HepG2 (cell line): ENCODE data around the gene KIF1C. TPM values are rescaled to one million over a fixed set of nuclear protein-coding genes. Genes with fewer than 3 reads are reported as not detected.

Experiments used
- ATF7 ChIP-seq, 2 experiments: fragments of 450-650 bp in 1 of 2; sonication (generic) in 1 of 2; formaldehyde crosslinking in 1 of 2; IDR thresholded peaks; 2 replicates each; pipeline versions ENCODE4 v1.4.0 to v1.6.1; 2016 to 2020; ENCODE audit warnings: antibody characterized with exemption in 1 of 2, mild to moderate bottlenecking in 1 of 2, missing genetic modification reagents in 1 of 2
- CBFB ChIP-seq: sonication (generic); formaldehyde crosslinking; IDR thresholded peaks from 2 replicates; pipeline ENCODE4 v1.4.0; 2020; ENCODE audit warnings: missing genetic modification reagents
- HNRNPUL1 ChIP-seq: fragments of 200-400 bp; formaldehyde crosslinking; IDR thresholded peaks from 2 replicates; pipeline ENCODE4 v1.6.1; 2017; ENCODE audit warnings: low read depth, mild to moderate bottlenecking, low read length, moderate library complexity
- KMT2A ChIP-seq: sonication (generic); formaldehyde crosslinking; IDR thresholded peaks from 2 replicates; pipeline ENCODE4 v1.4.0; 2020; ENCODE audit warnings: missing genetic modification reagents
- MBNL3 ChIP-seq: fragments of 250-450 bp; sonication (Bioruptor Pico); conservative IDR thresholded peaks from 2 replicates; pipeline ENCODE4 v1.8.0; 2022; ENCODE audit warnings: mild to moderate bottlenecking, inconsistent platforms
- MTF1 ChIP-seq: sonication (generic); formaldehyde crosslinking; IDR thresholded peaks from 2 replicates; pipeline ENCODE4 v1.5.0; 2020; ENCODE audit warnings: missing genetic modification reagents
- PCBP1 ChIP-seq: fragments of 200-400 bp; formaldehyde crosslinking; IDR thresholded peaks from 2 replicates; pipeline ENCODE4 v1.6.1; 2017; ENCODE audit warnings: mild to moderate bottlenecking, low read depth, low read length, borderline replicate concordance
- RXRB ChIP-seq: IDR thresholded peaks from 2 replicates; pipeline ENCODE4 v1.6.1; 2016; ENCODE audit warnings: borderline replicate concordance, missing genetic modification reagents, missing compliant biosample characterization
- SMAD3 ChIP-seq: sonication (generic); formaldehyde crosslinking; IDR thresholded peaks from 2 replicates; pipeline ENCODE4 v1.4.0; 2020; ENCODE audit warnings: missing genetic modification reagents
- polyA plus RNA-seq, 8 experiments: library from polyadenylated mRNA; depleted of rRNA in 3 of 8; stranded (reverse) in 7 of 8; unstranded in 1 of 8; fragments of >200 nt; fragmentation: Illumina TruSeq in 4 of 8; extraction: Trizol in 4 of 8; gene quantifications; 2 replicates each; pipeline versions ENCODE4 v1.2.1 to v1.2.3, GENCODE V29; 2011 to 2016; ENCODE audit warnings: low read depth in 4 of 8, missing spikeins in 1 of 8, mixed read lengths in 1 of 8; ENCODE audit not compliant: insufficient read depth in 1 of 8
- total RNA-seq, 5 experiments: library from RNA; depleted of rRNA; stranded (reverse); fragments of >200 nt; fragmentation: Illumina TruSeq; extraction: Trizol; gene quantifications; 2 replicates each; pipeline ENCODE4 v1.2.3, GENCODE V29; 2016; ENCODE audit warnings: low read depth in 1 of 5
- TF ChIP-seq, protein P1 (sequence below): sonication (generic); formaldehyde crosslinking; IDR thresholded peaks from 2 replicates; pipeline ENCODE4 v1.5.0; 2020; ENCODE audit warnings: missing genetic modification reagents
- TF ChIP-seq, protein P2 (sequence below): sonication (generic); formaldehyde crosslinking; IDR thresholded peaks from 2 replicates; pipeline ENCODE4 v1.9.0; 2021; ENCODE audit warnings: missing genetic modification reagents, borderline replicate concordance
- TF ChIP-seq, protein P3 (sequence below): fragments of 450-650 bp; IDR thresholded peaks from 2 replicates; pipeline ENCODE4 v1.6.1; 2017
- TF ChIP-seq, protein P4 (sequence below): sonication (generic); formaldehyde crosslinking; IDR thresholded peaks from 2 replicates; pipeline ENCODE4 v1.9.0; 2021; ENCODE audit warnings: mild to moderate bottlenecking, missing genetic modification reagents
- TF ChIP-seq, protein P5 (sequence below): sonication (generic); formaldehyde crosslinking; IDR thresholded peaks from 2 replicates; pipeline ENCODE4 v1.5.0; 2020; ENCODE audit warnings: missing genetic modification reagents

The KIF1C gene
- total and polyA plus RNA-seq, 2 of the 13 experiments (the other 11 are each of a cell fraction or from before 2014, with no cell fraction given), result 70.0 to 104 TPM

DNA sequence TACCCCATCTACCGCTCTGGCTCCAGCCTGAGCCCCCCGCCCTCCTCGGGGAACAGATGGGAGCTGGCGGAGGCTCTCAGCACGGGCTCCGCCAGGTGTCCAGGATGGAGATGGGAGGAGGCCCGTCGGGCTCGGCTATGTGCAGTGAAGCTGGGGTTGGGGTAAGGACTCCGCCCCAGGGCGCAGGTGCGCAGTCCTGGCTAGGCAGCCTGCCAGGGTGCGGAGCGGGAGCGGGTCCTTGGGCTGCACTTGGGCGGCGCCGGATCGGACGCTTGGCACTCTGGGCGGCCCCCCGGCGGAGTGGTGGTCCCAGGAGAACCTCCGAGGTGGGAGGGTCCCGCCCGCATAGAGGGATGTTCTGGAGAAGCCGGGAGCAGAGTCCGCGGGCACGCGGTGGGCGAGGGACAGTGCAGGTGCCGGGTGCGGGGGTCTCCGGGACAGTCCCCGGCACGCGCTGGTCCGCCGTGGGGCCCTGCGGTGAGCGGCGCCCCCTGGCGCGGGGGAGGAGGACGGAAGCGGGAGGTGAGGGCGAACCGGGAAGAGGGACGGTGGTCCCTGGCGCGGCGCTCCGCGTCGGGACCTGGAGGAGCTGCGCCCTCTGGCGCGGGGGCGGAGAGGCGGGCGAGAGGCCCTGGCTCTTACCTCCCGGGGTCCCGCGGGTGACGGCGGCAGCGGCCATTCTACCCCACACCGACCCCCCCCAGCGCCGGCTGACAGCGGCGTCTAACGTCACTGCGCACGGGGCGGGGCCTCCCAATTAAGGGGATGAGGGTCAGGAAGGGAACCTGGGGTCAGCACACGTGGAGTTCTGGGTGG, 10.6 kb upstream of the KIF1C start, which contains the start of gene CAMTA2 (continued):
- TF ChIP-seq, protein P1, sequence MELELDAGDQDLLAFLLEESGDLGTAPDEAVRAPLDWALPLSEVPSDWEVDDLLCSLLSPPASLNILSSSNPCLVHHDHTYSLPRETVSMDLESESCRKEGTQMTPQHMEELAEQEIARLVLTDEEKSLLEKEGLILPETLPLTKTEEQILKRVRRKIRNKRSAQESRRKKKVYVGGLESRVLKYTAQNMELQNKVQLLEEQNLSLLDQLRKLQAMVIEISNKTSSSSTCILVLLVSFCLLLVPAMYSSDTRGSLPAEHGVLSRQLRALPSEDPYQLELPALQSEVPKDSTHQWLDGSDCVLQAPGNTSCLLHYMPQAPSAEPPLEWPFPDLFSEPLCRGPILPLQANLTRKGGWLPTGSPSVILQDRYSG, result no peak; the same call in 1 of the 2 replicates
- TF ChIP-seq HNRNPUL1 (peak; percentile 31; the same call in 1 of the 2 replicates), ATF7 (IDR thresholded peaks at IDR 0.05) (no peak), ATF7 (CRISPR knock-in tag; IDR thresholded peaks at IDR 0.05) (no peak), KMT2A (CRISPR knock-in tag) (peak; percentile 67; the same call in 1 of the 2 replicates), MBNL3 (CRISPR knock-in tag) (no peak), SMAD3 (CRISPR knock-in tag) (peak; percentile 59; the same call in 1 of the 2 replicates), CBFB (CRISPR knock-in tag) (peak; percentile 75; the same call in 1 of the 2 replicates), RXRB (CRISPR knock-in tag) (peak; percentile 35; the same call in 1 of the 2 replicates), MTF1 (CRISPR knock-in tag) (no peak), PCBP1 (no peak)
- TF ChIP-seq, protein P2, sequence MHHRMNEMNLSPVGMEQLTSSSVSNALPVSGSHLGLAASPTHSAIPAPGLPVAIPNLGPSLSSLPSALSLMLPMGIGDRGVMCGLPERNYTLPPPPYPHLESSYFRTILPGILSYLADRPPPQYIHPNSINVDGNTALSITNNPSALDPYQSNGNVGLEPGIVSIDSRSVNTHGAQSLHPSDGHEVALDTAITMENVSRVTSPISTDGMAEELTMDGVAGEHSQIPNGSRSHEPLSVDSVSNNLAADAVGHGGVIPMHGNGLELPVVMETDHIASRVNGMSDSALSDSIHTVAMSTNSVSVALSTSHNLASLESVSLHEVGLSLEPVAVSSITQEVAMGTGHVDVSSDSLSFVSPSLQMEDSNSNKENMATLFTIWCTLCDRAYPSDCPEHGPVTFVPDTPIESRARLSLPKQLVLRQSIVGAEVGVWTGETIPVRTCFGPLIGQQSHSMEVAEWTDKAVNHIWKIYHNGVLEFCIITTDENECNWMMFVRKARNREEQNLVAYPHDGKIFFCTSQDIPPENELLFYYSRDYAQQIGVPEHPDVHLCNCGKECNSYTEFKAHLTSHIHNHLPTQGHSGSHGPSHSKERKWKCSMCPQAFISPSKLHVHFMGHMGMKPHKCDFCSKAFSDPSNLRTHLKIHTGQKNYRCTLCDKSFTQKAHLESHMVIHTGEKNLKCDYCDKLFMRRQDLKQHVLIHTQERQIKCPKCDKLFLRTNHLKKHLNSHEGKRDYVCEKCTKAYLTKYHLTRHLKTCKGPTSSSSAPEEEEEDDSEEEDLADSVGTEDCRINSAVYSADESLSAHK (CRISPR knock-in tag), result no peak
- TF ChIP-seq, protein P3, sequence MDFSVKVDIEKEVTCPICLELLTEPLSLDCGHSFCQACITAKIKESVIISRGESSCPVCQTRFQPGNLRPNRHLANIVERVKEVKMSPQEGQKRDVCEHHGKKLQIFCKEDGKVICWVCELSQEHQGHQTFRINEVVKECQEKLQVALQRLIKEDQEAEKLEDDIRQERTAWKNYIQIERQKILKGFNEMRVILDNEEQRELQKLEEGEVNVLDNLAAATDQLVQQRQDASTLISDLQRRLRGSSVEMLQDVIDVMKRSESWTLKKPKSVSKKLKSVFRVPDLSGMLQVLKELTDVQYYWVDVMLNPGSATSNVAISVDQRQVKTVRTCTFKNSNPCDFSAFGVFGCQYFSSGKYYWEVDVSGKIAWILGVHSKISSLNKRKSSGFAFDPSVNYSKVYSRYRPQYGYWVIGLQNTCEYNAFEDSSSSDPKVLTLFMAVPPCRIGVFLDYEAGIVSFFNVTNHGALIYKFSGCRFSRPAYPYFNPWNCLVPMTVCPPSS, result no peak
- TF ChIP-seq, protein P4, sequence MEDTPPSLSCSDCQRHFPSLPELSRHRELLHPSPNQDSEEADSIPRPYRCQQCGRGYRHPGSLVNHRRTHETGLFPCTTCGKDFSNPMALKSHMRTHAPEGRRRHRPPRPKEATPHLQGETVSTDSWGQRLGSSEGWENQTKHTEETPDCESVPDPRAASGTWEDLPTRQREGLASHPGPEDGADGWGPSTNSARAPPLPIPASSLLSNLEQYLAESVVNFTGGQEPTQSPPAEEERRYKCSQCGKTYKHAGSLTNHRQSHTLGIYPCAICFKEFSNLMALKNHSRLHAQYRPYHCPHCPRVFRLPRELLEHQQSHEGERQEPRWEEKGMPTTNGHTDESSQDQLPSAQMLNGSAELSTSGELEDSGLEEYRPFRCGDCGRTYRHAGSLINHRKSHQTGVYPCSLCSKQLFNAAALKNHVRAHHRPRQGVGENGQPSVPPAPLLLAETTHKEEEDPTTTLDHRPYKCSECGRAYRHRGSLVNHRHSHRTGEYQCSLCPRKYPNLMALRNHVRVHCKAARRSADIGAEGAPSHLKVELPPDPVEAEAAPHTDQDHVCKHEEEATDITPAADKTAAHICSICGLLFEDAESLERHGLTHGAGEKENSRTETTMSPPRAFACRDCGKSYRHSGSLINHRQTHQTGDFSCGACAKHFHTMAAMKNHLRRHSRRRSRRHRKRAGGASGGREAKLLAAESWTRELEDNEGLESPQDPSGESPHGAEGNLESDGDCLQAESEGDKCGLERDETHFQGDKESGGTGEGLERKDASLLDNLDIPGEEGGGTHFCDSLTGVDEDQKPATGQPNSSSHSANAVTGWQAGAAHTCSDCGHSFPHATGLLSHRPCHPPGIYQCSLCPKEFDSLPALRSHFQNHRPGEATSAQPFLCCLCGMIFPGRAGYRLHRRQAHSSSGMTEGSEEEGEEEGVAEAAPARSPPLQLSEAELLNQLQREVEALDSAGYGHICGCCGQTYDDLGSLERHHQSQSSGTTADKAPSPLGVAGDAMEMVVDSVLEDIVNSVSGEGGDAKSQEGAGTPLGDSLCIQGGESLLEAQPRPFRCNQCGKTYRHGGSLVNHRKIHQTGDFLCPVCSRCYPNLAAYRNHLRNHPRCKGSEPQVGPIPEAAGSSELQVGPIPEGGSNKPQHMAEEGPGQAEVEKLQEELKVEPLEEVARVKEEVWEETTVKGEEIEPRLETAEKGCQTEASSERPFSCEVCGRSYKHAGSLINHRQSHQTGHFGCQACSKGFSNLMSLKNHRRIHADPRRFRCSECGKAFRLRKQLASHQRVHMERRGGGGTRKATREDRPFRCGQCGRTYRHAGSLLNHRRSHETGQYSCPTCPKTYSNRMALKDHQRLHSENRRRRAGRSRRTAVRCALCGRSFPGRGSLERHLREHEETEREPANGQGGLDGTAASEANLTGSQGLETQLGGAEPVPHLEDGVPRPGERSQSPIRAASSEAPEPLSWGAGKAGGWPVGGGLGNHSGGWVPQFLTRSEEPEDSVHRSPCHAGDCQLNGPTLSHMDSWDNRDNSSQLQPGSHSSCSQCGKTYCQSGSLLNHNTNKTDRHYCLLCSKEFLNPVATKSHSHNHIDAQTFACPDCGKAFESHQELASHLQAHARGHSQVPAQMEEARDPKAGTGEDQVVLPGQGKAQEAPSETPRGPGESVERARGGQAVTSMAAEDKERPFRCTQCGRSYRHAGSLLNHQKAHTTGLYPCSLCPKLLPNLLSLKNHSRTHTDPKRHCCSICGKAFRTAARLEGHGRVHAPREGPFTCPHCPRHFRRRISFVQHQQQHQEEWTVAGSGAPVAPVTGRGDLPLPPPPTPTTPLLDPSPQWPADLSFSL (CRISPR knock-in tag), result no peak; the same call in 1 of the 2 replicates
- TF ChIP-seq, protein P5, sequence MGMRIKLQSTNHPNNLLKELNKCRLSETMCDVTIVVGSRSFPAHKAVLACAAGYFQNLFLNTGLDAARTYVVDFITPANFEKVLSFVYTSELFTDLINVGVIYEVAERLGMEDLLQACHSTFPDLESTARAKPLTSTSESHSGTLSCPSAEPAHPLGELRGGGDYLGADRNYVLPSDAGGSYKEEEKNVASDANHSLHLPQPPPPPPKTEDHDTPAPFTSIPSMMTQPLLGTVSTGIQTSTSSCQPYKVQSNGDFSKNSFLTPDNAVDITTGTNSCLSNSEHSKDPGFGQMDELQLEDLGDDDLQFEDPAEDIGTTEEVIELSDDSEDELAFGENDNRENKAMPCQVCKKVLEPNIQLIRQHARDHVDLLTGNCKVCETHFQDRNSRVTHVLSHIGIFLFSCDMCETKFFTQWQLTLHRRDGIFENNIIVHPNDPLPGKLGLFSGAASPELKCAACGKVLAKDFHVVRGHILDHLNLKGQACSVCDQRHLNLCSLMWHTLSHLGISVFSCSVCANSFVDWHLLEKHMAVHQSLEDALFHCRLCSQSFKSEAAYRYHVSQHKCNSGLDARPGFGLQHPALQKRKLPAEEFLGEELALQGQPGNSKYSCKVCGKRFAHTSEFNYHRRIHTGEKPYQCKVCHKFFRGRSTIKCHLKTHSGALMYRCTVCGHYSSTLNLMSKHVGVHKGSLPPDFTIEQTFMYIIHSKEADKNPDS (CRISPR knock-in tag), result no peak; the same call in 1 of the 2 replicates
